ENCODE measurements around the gene TCF4. TPM values are rescaled to one million over a fixed set of nuclear protein-coding genes. Genes with fewer than 3 reads are reported as not detected.

Gene TCF4
- total RNA-seq, 1 donor from 2014 or later: 48.1 TPM

- no peak for DNase-seq (ENCODE audit: low read depth)
Measured at GRCh38 chr18:55506074-55506473, 81.9 kb downstream of the TCF4 start.

DNA sequence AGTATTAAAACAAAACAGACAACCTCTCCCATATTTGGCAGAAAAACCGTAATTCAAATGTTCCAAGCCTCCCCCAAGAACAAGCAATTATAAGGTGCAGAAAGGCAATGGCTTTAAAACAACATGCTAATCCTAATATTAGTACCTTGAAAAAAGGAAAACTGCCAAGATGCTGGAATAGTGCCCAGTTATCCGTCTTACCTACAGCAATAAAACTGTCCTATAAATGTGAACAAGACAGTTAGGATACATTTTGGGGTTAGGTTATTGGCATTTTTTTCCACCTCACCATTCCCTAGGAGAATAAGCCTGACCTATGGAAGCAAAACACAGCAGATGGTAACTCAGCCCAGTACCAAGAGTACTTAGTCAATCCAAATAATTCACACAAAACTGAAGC, 83.2 kb downstream of the TCF4 start:
- no peak for DNase-seq (ENCODE audit: low read depth)

DNA sequence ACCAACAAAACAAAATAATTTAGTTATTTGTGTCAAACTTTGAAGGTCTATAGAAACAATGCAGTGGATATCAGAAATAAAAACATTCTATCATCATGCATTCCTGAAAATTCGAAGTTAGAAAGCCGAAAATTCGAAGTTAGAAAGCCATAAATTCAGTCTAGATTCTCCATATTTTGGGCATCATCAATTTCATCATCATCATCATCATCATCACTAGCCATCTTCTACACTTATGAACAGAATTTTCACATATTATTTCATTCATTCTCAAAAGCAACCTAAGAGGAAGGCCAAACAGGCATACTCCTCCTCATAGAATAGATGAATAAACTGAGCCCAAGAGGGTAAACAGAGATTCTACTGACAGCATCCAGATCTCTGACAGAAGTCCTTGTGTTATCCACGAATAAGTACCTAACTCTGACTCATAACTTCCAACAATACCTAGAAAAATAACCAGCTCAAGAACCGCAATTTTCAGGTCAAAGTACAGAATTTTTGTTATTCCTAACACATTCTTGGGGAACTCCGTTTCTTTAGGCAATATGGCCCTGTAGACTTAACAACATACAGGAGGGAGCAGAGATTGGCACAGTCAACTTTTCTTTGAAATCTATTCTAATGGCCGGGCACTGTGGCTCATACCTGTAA, 84.7 kb downstream of the TCF4 start:
- no peak for DNase-seq (ENCODE audit: low read depth)

DNA sequence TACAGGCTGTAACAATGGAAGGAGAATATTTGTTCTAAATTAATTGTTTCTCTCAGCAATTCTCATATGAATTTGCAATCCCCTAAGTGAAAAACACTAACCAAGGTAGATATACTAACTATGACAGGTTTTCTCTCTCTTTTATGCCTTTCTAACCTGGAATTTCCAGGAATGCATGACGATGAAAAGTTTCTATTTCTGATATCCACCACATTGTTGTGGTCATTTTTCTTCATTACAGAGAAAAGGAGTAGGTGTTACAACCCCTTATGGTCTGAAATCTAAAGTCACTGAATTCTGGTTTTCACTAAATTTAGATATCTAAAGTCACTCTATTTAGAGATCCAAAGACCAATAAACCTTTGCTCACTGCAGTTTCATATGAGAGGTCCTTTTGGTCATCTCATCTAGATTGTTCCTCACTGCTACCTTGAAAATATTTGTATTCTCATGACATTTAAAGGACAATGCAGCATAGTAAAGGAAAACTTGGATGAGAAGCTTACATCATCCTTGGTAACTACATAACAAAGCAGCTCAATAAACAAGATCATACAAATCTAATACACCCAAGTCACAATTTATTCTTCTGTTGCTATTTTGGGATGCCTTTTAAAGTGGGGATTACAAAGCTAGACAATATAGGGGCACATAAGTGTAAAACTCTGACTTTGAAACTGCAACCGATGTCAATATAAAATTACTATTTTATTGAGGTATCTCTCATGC, 85.8 kb downstream of the TCF4 start:
- DNase-seq (ENCODE audit: low read depth): no peak

DNA sequence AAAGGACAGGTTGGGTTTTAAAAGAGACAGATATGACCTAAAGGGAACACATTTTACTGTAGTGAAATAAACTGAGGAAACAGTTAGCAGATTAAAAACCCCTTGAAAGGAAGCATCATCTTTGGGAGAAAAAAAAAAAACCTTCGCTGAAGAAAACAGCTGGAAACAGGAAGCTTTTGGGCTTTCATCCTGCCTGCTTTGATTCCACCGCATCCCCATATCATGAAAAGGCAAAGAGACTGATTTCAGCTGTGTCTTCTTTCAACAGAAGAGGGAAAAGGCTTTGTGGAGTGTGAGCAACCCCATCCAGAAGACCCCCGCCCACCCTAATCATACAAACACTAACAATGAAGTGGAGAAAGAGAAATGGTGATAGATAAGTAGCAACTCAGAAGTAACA, 86.4 kb downstream of the TCF4 start:
- peak; percentile 21 for DNase-seq (ENCODE audit: low read depth)

DNA sequence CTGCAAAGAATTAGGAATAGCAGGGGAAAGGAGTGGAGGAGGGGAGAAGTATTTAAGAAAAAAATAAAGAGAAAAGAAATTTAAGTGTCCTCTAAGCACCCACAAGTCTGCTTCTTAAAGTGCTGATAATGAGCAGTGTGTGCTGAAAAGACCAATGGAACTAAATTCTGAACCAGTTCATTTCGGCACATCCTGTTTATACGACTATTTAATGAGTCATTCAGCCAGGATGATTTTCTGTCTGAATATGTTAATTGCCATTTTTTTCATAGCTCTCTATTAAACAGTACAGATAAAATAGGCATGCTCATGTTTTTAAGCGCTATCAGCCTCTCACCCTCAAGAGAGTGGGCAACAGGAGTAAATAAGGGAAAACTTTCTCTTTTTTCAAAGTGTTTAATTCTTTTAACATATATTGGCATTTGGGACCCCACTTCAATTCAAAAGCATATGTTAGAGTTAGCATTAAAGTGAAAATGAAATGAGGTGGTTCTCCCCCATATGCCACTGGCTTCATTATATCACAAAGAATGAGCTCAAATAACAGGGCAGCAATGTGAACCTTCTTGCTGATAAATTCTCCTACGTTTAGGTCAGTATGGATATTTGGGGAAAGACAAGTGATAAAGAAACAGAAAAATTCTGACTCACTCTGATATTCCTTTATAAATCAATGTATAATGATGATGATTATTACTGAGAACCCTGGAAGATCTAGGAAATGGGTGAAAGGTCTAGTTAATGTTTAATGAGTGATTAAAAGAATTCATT, 87.5 kb downstream of the TCF4 start:
- peak; percentile 41 for DNase-seq (ENCODE audit: low read depth)

GRCh38 chr18:55499526-55499925, 88.5 kb downstream of the TCF4 start:
- DNase-seq (ENCODE audit: low read depth): no peak

GRCh38 chr18:55497825-55498403, 90.1 kb downstream of the TCF4 start:
- DNase-seq (ENCODE audit: low read depth): no peak

DNA sequence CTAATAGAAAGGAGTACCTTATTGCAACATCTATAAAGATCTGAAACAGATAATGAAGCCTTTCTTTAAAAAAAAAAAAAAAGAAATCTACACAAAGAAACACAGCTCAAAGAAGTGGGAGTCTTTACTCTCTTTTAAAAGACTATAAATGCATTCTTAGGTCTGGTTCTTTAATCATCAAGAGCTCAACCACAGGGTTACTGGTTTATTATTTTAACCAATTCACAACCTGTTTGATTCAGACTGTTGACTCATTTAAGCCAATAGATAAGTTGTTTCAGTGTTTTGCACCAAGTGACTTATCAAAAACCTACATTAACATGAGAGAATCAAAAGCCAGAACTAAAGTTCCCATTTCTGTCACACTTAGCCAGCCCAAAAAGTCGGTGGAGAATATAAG, 93.1 kb downstream of the TCF4 start:
- DNase-seq (ENCODE audit: low read depth): no peak

DNA sequence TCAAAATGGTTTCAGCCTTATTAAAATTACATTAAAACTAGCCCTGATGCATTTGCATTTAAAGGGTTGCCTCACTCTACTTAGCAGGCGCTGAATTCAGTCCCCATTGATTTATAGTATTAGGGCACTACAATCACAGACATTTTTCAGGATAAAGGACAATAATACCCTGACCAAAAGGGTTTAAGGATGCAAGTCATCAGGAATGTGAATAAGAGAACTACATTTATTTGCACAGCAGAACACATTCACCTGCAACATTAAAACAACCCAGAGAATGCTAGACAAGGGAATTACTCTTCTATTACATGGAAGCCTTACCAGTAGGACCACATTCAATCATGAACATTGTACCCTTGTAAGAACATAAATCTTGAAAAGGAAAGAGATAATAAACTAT, 93.6 kb downstream of the TCF4 start:
- no peak for DNase-seq (ENCODE audit: low read depth)

GRCh38 chr18:55491616-55492015, 96.4 kb downstream of the TCF4 start:
- no peak for DNase-seq (ENCODE audit: low read depth)

- peak; percentile 60 for DNase-seq (ENCODE audit: low read depth)
Measured at GRCh38 chr18:55489034-55489986, 98.7 kb downstream of the TCF4 start.

DNA sequence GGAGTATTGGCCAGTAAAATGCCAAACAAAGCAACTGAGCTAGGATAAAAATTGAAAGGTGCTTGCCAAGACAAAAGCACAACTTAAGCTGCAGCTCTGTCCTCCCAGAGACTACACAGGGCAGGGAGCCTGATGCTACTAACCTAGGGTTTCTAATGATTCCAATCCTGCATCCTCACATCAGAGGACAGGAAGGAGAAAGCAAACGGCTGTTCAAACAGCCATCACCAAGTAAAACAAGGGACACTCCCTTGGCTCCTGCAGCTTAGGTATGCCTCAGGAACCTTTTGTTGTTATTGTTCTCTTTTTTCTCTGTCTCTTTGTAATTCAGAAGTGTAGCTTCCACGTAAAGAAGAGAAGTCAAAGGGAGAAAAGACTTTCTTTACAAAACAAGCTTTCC, 99.5 kb downstream of the TCF4 start:
- DNase-seq (ENCODE audit: low read depth): no peak

DNA sequence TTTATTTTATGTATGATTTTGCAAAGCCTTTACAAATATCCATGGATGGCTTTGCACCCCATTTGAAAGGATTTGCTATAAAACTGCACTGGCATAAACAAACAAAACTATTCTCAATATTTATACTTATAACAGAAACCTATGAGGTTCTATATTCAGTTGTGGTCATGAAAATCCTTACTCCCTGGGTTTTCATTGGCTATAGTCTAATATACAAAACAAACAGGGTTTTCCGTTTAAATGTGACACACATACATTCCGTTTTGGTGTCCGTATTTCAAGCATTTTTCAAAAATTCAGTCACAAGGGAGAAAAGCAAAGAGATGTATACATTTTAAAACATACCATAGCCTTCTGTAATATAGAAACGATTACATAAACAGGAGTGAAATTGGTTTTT, 100.0 kb downstream of the TCF4 start:
- DNase-seq (ENCODE audit: low read depth): no peak

DNA sequence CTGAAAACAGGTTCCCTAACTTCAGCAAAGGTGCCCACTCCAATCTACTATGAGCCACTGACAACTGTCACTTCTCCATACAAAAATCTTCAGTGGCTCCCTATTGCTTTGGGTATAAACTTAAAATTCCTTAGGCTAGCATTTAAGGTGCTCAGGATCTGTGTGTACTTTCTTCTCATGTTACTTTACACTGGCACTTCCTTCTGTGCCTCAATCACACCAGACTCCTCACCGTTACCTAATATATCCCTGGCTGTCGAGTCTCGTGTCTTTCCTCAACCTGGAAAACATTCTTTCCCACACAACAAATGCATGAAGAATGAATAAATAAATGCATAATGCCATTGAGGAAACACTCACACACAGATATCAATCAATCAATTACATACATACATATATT, 101.1 kb downstream of the TCF4 start:
- no peak for DNase-seq (ENCODE audit: low read depth)

DNA sequence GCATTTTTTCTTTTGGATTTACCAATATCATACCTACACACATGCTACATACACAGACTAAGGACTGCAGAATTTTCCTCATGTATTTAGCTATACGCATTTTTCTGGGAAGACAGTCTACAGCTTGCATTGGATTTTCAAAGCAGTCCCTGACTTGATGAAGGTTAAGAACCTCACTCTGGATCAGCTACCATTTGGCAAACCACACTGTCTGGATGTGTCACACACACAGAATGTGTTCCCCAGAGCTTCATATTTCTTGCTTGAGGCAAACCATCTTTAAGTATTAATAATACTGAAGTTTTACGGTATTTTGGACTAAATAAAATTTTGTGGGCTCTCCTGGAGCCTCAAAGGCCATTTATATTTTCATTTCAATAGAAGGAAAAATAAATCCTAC, 102.3 kb downstream of the TCF4 start:
- peak; percentile 39 for DNase-seq (ENCODE audit: low read depth)

GRCh38 chr18:55484773-55485172, 103.2 kb downstream of the TCF4 start:
- DNase-seq (ENCODE audit: low read depth): no peak

GRCh38 chr18:55483266-55483871, 104.6 kb downstream of the TCF4 start:
- no peak for DNase-seq (ENCODE audit: low read depth)

- no peak for DNase-seq (ENCODE audit: low read depth)
Measured at GRCh38 chr18:55479656-55480420, 108.2 kb downstream of the TCF4 start.
